ENCODE data around the gene PRKN.

Gene PRKN

DNA sequence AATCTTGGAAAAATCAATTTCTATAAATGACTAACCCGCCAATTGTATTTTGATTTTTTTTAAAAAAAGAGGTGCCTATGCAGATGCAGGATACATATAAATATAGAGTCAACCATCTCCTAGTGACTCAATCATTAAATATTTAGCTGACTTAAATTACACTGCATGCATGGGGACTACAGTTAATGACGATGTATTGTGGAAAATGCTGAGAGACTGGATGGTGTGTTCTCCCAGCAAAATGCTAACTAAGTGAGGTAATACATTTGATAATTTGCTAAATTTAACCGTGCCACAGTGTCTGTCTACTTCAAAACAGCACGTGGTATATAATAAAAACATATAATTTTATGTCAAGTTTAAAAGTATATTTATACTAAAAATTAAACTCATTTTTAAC is 341.6 kb downstream of the PRKN start:
- DNase-seq = no peak

DNA sequence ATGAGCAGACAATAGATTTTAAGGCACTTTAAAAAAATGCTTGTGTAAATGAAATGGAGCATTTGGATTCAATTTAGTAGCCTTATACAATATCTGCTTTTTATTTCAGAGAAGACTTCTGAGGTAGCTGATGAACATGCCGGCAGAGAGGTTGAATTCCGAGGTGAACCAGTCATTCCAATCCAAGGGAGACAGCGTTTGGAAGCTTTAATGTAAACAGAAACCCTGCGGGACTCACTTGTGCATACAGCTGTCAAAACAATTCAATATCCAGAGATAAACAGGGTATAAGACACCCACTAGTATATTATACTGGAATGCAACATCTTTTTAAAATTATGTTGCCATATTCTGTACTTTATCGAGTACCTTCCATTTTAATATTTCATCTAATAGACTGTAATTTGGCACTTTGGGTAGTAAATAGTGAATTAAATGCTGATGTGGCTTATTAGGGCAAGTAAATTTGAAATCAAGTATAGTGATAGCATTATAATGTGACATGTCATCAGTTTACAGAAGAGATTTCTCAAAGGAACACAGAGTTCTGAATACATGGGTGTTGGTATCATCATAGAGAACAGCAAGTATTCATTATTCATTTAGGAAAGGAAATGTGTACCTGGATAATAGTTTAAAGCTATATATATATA is 347.7 kb downstream of the PRKN start:
- DNase-seq = no peak

DNA sequence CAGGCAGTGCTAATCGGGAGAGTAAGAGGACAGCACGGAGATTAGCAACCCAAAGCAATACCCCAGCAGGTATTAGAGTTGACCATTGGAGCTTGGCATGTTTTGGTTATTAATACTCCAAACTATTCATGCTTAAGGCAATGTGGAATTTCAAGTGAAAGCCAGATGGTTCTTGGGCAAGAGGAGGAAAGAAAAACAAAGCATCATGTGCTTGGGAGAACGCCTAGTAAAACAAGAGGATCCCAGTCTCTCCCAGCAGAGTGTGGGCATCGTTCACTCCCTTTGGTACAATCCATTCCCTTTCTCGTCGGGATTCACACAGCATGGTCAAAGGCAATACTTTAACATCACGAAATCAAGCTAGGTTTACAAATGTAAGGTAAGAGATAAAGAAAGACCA is 349.8 kb downstream of the PRKN start:
- no peak for DNase-seq

DNA sequence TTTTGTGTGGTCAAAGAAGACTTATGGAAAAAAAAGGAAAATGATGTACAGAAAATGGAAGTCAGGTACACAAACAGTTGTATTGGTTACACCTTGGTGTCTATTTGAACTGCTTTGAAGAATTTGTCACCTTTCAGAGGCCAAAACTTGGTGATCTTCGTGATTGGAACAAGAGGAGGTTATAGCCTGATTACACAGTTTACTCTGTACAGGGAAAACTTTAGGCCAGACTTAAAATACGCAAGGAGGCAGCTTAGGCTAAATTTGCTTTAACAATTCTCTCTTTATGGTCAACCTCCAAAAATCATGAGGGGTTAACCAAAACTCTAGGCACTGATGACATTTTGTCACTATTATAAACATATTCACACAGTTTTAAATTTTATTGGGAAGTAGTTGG is 353.7 kb downstream of the PRKN start:
- DNase-seq = no peak

DNA sequence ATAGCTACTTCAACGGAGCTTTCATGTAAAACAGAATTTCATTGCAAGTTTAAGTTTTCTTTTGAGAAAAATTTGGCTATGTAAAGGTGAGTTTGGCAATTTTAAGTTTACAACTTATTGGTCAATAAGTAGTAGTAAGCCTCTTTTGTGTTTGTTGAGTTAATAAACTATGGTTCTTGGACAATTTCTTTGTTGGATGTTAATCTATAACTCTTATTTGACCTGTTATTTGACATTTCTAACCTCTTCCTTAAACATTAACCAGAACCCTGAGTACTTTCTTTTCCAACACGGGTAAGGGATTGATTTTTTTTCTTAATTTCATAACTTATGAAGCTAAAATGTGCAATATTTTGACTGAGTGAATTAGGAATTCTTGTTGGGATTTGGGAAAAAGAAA is 354.4 kb downstream of the PRKN start:
- no peak for DNase-seq

DNA sequence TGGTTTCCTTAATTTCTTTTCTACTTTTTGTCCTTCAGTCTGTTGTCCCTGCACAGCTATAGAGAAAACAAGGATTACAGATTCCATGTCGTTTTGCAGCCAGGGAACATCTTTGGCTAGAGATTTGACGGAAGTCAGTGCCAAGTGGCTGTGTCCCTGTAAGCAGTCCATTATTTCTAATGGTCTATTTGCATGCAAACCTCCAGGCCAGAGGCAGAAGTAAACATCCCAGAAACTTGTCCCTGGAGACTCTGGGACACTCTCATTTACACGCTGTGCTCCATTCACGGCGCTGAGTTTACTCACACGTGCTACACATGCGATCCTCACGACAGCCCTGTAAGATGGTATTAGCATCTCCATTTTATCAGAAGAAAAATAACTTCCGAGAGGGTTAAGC is 355.5 kb downstream of the PRKN start:
- no peak for DNase-seq

DNA sequence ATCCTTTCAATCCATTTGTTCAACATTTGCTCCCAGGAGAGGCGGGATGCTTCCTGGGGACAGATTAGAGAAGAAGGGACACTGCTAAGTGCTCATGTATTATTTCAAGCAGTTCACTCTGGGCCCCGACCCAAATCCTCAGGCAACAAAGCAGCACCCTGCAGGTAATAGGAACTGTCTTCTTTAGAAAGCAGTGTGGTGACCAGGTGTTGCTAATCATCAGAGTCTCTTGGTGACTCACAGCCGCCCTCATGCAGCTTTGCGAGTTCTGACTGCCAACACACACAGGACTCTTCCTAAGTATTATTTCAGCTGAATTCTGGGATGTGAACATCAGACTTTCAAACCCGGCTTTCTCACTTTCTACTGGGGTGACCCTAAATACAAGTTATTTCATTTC is 356.4 kb downstream of the PRKN start:
- DNase-seq = no peak

DNA sequence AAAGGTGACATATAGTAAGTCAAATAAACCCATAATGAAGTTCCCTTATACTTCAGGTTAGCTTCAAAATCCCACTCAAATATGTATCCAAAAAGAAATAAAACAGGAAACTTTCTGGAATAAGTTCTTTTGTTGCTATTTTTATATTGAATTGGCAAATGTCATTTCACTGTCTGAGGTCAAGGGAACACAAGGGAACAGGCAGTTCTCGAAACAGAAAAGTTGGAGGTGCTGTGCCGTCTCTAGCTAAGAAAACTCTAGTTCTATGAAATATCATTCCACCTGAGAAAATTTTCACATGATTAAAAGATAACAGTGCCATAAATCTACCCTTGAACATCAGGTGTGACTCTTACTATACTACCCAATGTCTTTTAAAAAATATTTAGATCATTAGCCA is 358.5 kb downstream of the PRKN start:
- no peak for DNase-seq

DNA sequence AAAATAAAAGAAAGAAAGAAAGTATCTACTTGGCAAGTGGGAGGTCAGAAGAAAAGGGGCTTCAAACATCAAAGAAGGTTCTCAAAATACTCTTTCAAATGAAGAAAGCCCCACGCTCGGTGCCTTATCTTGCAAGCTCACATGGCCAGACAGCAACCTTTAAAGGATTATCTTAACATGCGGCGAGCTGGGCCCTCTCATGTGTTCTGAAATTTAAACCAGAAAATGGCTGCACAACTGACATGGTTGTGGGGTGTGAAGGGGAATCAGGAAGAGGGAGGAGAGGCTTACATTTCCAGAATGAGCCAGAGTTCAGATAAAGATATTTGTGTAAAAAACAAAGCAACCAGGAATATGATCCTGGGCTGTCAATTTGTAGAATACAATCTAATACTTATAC is 363.1 kb downstream of the PRKN start:
- DNase-seq = no peak

DNA sequence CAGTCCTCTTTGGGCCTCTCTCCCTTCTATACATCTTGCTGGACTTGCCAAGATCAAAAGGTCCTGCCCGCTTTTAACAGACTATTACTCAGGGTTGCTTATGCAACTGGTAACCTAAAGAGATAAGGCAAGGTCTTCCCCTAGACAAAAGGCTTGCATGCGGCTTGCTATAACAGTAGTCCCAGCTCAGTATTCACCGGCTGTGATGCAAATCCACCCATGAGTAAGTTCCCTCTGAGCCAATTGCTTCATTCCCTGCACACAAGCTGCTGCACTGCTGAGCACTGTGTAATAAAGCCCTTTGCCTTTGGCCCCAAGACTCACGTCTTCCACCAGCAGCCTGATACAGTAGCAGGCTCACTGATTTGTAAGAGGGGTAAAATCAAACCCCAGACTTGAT is 363.8 kb downstream of the PRKN start:
- no peak for DNase-seq

DNA sequence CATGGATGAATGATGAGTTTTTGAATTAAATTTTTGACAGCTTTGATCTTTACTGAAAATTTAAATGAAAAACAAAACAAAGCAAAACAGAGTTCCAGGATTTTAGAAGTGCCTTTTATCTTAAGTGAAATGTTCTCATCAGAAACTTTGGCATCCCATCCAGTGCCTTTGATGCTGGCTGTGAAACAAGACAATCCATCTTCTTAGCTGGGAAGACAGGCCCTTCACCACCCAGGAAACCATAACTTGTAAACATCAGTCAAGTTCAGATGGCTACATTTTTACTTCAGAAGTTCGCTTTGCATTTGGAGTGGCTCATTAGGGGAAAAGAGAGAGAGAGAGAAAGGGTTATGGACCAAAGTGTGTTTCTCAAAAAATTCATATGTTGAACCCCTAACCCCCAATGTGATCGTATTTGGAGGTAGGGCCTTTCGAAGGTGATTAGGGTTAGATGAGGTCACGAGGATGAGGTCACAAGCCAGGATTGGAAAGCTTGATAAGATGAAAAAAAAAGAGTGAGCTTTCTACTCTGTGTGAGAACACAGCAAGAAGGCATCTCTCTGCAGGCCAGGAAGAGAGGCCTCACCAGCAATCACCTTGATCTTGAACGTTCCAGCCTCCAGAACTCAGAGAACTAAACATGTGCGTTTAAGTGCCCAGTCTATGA is 366.5 kb downstream of the PRKN start:
- DNase-seq = no peak

DNA sequence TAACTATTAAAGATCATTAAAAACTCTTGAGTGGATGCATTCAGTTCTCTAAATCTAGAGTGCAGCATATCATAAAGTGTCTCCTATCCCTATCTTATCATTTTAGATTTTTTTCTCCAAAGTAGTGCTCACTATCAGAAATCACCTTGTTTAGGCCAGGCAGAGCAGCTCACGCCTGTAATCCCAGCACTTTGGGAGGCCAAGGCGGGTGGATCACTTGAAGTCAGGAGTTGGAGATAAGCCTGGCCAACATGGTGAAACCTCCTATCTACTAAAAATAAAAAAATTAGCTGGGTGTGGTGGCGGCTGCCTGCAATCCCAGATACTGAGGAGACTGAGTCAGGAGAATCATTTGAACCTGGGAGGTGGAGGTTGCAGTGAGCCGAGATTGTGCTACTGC is 368.9 kb downstream of the PRKN start:
- no peak for DNase-seq

DNA sequence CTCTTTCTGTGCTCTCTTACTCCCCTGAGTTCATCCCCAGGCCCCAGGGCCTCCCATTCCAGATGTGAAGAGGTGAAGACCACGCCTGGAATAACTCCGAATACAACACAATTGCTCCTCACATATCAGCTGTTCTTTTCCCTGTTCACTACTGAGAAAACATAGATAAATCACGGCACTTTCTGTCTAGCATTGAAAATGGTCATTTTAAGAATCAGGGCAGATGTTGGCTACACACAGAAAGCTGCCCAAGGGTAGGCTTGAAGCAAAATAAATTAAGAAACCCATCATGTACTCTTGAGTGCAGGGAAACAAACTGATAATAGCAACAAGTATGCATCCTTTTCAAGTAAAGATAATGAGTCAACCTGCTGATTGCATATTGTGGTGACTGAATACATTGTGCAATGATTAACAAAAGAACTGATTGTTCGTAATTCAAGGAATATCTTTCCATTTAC is 382.5 kb downstream of the PRKN start:
- DNase-seq = peak in 1 of 51 donors; percentile 17

DNA sequence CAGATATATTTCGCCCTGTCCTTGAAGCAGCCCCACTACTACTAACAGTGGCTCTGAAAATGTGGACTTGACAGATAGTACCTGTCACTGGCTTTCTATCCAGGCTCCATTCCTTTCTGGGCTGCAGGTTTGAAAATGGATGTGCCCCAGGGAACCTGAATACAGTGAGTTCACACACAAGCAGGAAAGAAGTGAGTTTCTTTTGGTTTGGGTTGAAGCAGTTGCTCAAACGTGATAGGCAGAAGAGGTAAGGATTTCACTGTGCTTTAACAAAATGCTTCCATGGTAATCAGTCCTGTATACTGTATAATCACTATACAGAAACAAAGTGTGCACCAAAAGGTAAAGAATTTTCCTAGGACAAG is 382.9 kb downstream of the PRKN start:
- no peak for DNase-seq

DNA sequence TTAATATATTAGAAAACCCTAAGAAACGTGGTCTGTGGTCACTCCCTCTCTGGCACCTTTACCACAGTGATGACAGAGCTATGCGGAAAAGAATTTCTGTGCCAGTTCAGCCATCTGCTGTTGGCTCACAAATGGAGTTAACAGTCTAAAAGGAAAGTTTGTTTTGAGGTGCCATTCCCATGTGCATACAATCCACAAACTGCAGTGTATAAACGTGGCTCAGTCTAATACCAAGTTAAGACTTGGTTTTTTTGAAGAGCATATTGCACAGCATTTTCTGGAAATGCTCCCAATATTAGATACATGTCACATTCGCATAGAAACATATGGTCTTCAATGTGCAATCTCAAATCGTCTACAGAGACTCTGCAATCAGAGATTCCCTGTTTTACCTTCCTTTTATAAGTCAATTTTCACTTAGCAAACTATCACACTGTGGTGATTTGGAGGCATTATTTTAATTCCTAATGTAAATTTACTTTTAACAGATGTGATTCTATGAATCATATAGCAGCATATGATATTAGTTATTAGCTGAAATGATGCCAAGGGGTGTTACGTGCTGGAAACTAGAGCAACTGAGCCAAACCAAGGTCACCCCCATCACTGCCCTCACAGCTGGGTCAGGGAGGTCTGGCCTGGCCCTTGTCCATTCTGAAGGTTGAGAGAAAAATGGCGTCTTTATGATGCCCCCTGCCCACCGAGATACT is 383.5 kb downstream of the PRKN start:
- DNase-seq = no peak

DNA sequence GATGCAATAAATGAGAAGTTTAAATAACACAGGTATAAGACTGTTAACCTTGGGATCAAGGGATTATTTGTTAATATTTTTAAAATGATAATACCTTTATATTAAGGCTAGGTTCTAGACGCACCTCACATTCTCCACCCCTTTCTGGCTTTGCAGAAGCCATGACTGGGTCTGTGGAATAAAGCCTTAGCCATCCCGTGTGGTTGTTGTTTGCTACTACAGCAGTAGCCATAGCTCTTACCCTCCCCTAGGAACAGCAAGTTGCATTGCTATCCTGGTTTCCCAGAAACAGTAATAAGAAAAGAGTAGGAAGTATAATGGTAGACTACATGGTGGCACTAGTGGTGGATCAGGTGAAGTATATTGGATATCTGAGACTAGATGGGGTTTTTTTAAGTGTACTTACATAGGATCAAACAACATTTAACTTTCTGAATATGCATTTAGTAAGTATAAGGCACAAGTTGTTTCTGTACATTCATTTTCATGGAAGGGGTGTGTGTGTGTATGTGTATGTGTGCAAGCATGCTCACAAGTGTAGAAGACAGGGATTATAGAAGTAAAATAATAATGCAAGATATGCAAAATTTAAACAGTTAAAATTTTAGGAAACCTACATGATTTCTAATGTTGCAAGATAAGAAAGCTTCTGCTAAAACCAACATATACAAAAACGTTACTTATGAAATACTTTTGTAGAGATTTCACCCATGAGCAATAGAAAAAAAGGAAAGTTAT is 384.2 kb downstream of the PRKN start:
- DNase-seq = no peak

DNA sequence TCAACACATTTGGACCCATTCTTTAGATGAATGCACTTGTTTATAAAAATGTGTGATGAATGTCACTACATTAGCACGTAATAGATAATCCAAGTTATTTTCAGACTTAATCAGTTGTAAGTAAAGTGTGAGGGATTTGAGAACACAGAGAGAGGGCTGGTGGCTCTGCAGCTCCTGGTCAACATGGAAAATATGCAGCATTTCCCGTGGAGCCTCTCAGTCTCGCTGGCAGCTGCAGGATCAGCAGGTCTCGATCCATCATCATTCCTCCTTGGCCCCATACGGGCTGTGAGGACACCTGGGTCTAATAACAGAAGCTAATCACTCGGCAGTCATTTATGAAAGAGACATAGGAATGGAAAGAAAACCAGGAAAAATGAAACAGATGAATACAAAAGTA is 390.2 kb downstream of the PRKN start:
- DNase-seq = no peak

DNA sequence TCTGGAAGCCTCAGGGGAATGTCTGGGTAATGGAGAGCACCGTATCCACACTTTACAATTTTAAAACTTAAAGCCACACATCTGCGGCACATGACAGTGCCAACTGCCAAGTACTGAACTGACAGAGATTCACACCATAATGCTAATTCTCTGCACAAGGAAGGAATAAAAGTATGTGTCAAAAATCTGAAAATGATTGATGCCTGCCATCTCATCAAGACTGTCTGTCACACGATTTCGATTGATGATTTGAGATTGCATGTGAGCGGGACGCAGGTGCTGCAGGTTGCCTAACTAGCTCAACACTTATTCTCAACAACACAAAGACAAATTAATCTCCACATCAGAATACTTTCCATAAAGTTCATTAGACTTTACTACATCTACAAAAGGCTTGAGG is 391.2 kb downstream of the PRKN start:
- DNase-seq = no peak

DNA sequence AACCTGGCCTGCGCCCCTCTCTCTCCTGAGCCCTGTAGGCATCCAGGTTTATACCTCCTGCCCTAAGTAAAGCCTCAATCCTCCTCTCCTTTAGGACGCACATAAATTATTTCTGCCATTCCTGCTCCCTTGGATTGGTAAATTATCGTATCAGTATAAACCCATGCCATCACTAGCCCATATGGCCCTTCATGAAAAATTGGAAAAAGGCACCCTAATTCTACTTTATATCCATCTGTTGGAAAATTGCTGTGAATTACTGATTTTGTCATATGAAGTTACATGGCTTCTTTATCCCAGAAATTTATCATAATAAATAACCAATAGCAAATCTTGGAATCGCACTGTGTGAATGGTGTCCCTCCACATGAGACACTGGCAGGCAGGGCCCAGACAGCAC is 395.2 kb downstream of the PRKN start:
- DNase-seq = no peak

DNA sequence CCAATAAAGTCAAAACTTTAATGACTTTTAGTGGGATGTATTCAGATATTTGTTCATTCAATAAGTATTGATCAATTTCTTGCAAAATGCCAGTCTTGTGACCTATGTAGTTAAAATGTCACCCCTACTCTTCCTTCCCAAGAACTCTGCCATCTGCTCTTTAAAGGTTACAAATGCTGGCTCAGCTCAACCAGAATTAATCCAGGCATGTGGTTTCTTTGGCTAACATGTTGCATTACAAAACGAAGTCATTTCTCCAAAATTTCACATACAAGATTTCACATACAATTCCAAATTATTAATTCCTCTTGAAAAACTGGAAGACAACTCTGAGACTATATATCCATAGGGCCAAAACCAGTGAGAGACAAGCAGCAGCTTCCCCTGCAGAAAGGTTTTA is 395.7 kb downstream of the PRKN start:
- no peak for DNase-seq

DNA sequence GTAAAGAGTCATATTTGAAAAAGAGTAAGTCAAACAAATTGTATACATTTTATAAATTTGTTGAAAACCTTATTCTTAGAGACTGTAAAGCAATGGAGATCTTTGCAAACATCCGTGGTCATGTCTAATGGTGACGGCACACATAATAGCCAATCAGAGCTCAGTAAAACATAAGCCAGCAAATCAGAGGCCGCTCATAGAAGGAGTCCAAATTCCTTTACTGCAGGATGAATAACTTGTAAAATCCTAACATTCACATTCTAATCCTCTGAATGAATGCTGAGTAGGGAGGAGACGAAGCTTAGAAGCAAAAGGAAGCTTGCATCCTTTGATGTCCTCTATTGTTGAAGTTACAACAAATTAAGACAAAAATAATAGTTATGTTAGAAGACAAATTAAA is 401.7 kb downstream of the PRKN start:
- no peak for DNase-seq

DNA sequence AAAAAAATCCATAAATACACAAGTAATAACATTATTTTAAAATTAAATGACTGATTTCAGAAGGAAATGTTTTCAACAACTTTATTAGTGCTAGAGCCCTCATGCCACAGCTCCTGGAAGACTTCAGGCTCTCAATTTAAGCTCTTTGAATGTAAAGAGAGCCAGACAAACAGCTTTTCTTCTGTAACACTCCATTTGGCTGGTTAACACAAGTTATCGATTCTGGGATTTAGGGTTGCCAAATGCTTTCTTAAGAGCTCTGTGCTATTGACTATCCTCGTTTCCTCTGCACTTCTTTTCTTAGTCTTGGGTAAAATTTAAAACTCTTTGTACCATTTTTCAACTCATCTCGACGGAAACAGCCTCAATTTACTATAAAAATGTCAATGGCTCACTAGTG is 402.5 kb downstream of the PRKN start:
- DNase-seq = no peak

Measured in hypothalamus (tissue), 51 donors.